T-helper 1 cell treated with Interleukin-12 subunit alpha and Interleukin-12 subunit beta and Interleukin-4 antibody, amounts not matched to agents 30 ng/mL and 1 ng/mL, for 36 hours (primary cell): Measurements from ENCODE around the gene MIA. TPM values are rescaled to one million over a fixed set of nuclear protein-coding genes. Genes with fewer than 3 reads are reported as not detected.
"Not testable (repeated sequence)": the region's sequence is repeated elsewhere in the genome, so short reads cannot be mapped to it uniquely, and the experiment has no call there.

Source experiments
- intact Hi-C: fragments of 100-400 bp; cut with micrococcal nuclease; formaldehyde crosslinking; loops from one replicate; pipeline ENCODE4 v1.15.1; 2024
- total RNA-seq: library from RNA; stranded (reverse); gene quantifications from 2 replicates; pipeline ENCODE4 v1.2.3, GENCODE V29; 2022

The MIA gene
- total RNA-seq, 1 donor from 2014 or later: not detected

- intact Hi-C loops: loop anchor here (1.0 to 5.0 kb wide), 2 partner anchors 9 to 506 kb away; no protein-coding TSS in a partner anchor
Measured at GRCh38 chr19:40801426-40802299, 26.3 kb downstream of the MIA start.

- intact Hi-C loops: loop anchor here (1.0 to 5.0 kb wide), 2 partner anchors 8 to 505 kb away; no protein-coding TSS in a partner anchor
Measured at GRCh38 chr19:40802300-40803169, 27.2 kb downstream of the MIA start.

GRCh38 chr19:40803170-40803856, 28.0 kb downstream of the MIA start:
- intact Hi-C loops: loop anchor here (5.0 kb wide), 1 partner anchor 504 kb away; no protein-coding TSS in a partner anchor

- intact Hi-C loops: loop anchor here (5.0 kb wide), 1 partner anchor 503 kb away; no protein-coding TSS in a partner anchor
Measured at GRCh38 chr19:40803857-40804782, 28.8 kb downstream of the MIA start.

DNA sequence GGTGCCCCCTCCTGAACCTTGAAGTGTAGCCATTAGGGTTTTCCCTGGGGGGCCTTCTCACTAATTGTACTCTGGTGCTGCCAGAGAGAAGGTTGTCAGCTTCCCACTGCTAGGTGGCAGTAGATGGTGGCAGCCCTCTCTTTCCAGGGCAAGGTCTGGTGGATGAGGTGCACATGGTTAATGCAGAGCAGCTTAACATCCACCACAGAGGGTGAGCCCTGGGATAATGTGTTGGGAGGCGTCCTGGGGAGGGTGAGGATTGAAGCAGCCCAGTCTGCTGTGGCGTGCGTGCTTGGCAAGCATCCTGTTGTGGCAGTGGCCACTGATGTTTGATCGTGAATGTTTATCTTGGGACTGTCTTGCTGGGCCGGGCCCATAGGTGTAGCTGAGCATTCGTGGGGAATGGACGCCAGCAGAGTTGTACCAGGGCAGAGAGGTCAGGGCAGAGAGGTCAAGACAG, 29.5 kb downstream of the MIA start:
- intact Hi-C loops: loop anchor here (1.0 to 5.0 kb wide), 3 partner anchors 88 to 502 kb away; partner anchors contain the start of gene ITPKC

GRCh38 chr19:40805258-40805868, 30.0 kb downstream of the MIA start:
- intact Hi-C loops: loop anchor here (1.0 to 5.0 kb wide), 2 partner anchors 88 to 337 kb away; partner anchors contain the start of gene ITPKC

DNA sequence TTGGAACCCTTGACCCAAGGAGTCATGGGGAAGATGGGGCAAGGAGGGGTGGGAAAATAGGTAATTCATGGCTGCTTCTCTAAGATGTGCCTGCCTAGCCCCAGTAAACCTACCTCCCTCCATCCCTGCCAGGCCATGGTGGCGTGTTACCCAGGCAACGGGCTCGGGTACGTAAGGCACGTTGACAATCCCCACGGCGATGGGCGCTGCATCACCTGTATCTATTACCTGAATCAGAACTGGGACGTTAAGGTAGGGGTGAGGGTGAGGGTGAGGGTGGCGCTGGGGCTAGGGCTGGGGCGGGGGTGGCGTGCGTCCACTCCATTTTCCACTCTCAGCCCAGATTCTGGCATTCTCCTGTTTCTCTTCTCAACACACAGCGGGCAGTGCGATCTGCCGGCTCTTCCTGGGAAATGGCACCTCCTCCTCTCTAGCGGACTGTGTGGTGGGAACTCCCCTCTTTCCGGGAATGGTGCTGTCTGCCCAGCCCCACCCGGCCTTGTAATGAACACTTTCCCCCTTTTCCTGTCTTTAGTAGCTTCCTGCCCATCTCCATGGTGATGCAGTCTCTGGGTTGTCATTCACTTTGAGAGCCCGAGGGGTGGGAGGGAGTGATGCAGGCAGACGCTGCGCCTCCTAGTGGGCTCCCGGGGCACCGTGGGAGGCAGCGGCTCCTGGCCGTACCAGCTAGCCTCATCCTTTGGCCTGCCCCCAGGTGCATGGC, 31.3 kb downstream of the MIA start:
- intact Hi-C loops: loop anchor here (1.0 to 5.0 kb wide), 5 partner anchors 8 to 336 kb away; partner anchors contain the start of genes ACTMAP, RAB4B and SNRPA

DNA sequence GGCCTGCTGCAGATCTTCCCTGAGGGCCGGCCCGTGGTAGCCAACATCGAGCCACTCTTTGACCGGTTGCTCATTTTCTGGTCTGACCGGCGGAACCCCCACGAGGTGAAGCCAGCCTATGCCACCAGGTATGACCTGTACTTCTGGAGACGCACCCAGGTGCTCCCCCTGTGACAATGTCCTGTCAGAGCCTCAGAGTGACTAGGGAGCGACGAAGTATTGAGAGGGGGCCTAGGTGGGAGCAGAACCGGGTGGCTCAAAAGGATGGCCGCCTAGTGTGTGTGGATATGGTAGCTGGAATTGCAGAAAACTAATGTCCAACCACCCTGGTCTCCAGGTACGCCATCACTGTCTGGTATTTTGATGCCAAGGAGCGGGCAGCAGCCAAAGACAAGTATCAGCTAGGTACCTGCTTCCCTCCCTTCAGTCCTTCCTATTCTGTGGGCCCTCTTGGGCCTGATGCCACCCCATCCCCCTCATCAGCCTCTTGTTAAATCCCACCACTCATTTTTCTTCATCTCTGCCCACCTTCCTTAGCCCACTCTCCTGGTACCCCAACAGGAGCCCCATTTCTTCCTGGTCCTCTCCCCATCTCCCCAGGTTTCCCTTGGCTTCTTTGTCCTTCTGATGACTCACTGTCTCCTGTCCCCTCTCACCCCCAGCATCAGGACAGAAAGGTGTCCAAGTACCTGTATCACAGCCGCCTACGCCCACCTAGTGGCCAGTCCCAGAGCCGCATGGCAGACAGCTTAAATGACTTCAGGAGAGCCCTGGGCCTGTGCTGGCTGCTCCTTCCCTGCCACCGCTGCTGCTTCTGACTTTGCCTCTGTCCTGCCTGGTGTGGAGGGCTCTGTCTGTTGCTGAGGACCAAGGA, 32.1 kb downstream of the MIA start:
- intact Hi-C loops: loop anchor here (1.0 to 5.0 kb wide), 3 partner anchors 57 to 335 kb away; partner anchors contain the start of genes ACTMAP and SNRPA

DNA sequence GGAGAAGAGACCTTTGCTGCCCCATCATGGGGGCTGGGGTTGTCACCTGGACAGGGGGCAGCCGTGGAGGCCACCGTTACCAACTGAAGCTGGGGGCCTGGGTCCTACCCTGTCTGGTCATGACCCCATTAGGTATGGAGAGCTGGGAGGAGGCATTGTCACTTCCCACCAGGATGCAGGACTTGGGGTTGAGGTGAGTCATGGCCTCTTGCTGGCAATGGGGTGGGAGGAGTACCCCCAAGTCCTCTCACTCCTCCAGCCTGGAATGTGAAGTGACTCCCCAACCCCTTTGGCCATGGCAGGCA, 32.7 kb downstream of the MIA start:
- intact Hi-C loops: loop anchor here (5.0 kb wide), 1 partner anchor 334 kb away; no protein-coding TSS in a partner anchor

- intact Hi-C loops: loop anchor here (5.0 kb wide), 1 partner anchor 334 kb away; no protein-coding TSS in a partner anchor
Measured at GRCh38 chr19:40808497-40808896, 33.2 kb downstream of the MIA start.

- intact Hi-C loops: loop anchor here (1.0 to 5.0 kb wide), 2 partner anchors 7 to 333 kb away; no protein-coding TSS in a partner anchor
Measured at GRCh38 chr19:40809358-40810086, 34.2 kb downstream of the MIA start.

DNA sequence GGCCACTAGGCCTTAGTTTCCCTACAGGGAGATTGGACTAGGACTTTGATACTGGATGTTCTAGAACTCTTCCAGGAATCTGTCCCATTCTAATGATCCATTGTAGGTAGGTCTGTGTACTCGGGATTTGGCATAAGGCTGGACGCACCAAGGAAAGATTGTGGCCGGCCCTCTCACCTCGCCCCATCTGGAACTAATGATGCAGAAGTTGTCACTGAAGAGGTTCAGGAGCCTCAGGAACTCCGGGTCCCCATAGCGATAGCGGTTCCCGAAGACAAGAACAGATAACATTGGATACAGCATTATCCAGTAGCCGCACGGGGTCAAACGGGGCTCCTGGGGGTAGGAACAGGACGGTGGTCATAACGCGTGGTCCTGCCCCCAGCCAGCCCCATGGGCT, 34.8 kb downstream of the MIA start:
- intact Hi-C loops: loop anchor here (1.0 kb wide), 1 partner anchor 8 kb away; no protein-coding TSS in a partner anchor

- intact Hi-C loops: loop anchor here (1.0 kb wide), 1 partner anchor 9 kb away; no protein-coding TSS in a partner anchor
Measured at GRCh38 chr19:40810649-40811408, 35.5 kb downstream of the MIA start.

- intact Hi-C loops: no loop called here
Measured at GRCh38 chr19:40811478-40812341, 36.4 kb downstream of the MIA start.

DNA sequence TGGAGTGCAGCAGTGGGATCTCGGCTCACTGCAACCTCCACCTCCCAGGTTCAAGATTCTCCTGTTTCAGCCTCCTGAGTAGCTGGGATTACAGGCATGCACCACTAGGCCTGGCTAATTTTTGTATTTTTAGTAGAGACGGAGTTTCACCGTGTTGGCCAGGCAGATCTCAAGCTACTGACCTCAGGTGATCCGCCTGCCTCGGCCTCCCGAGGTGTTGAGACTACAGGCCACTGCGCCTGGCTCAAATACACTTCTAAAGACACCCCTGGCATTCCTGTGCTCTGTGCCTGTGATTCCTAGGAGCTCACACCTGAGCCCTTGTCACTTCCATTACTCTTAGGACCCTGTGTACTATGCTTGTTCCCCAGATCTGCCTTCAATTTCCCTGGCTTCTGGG, 37.2 kb downstream of the MIA start:
- intact Hi-C loops: not testable (repeated sequence)
